HG03457 (cell line): Measurements from ENCODE around the gene HOXC11.

ENCODE experiments used
- ATAC-seq: cut with Tn5 transposase; IDR thresholded peaks from one replicate; pipeline ENCODE4 v1.9.1; 2021; ENCODE audit warnings: moderate number of reproducible peaks; ENCODE audit not compliant: unreplicated experiment

HOXC11 gene

GRCh38 chr12:53996240-53997203 lies 23.6 kb downstream of the HOXC11 start:
- ATAC-seq, result no peak

GRCh38 chr12:53997204-53998109 lies 24.5 kb downstream of the HOXC11 start:
- no peak for ATAC-seq

GRCh38 chr12:53998110-53998899 lies 25.4 kb downstream of the HOXC11 start:
- ATAC-seq, result no peak

GRCh38 chr12:53998900-53999236 lies 25.9 kb downstream of the HOXC11 start:
- ATAC-seq, result no peak

- no peak for ATAC-seq
Measured at GRCh38 chr12:53999559-54000115, 26.7 kb downstream of the HOXC11 start.

- no peak for ATAC-seq
Measured at GRCh38 chr12:54000116-54001114, 27.5 kb downstream of the HOXC11 start, which contains the start of gene HOXC9. TSS of gene HOXC9 (plus strand) at chr12:54000161. CDS start at chr12:54000189, 28 bp downstream.

GRCh38 chr12:54001283-54002187 lies 28.6 kb downstream of the HOXC11 start:
- no peak for ATAC-seq

GRCh38 chr12:54002278-54002914 lies 29.5 kb downstream of the HOXC11 start:
- no peak for ATAC-seq

GRCh38 chr12:54002915-54003389 lies 30.0 kb downstream of the HOXC11 start:
- no peak for ATAC-seq

- no peak for ATAC-seq
Measured at GRCh38 chr12:54003625-54004024, 30.7 kb downstream of the HOXC11 start.

- no peak for ATAC-seq
Measured at GRCh38 chr12:54004063-54004840, 31.3 kb downstream of the HOXC11 start.

- no peak for ATAC-seq
Measured at GRCh38 chr12:54004841-54005530, 32.1 kb downstream of the HOXC11 start.

GRCh38 chr12:54005531-54005852 lies 32.6 kb downstream of the HOXC11 start:
- no peak for ATAC-seq

GRCh38 chr12:54005853-54006558 lies 33.1 kb downstream of the HOXC11 start:
- no peak for ATAC-seq

GRCh38 chr12:54006559-54007220 lies 33.8 kb downstream of the HOXC11 start:
- no peak for ATAC-seq
